ENCODE measurements around the gene AFM. TPM values are rescaled to one million over a fixed set of nuclear protein-coding genes. Genes with fewer than 3 reads are reported as not detected.

Gene AFM
- total and polyA plus RNA-seq, 2 of the 8 experiments (the other 6 are each of a cell fraction or from before 2014, with no cell fraction given): not detected

DNA sequence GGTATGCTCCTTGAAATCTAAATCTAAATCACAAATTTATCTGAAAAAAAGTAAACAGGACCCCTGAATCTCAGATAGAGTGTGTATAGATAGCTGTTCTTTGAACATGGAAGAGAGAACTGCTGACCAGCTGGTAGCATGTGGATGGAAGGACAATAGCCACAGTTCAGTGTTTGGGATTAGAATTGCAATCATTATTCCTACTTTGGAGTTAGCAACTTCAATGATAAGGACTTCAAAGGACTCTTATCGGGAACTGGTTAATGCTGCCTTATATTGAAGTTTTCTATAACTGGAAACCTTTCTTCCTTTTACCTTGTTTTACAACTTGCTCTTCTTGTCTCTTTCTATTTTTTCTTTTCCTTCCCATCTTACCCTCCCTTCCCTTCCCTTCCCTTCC, 5.0 kb downstream of the AFM start (continued):
- TF ChIP-seq, protein P1, sequence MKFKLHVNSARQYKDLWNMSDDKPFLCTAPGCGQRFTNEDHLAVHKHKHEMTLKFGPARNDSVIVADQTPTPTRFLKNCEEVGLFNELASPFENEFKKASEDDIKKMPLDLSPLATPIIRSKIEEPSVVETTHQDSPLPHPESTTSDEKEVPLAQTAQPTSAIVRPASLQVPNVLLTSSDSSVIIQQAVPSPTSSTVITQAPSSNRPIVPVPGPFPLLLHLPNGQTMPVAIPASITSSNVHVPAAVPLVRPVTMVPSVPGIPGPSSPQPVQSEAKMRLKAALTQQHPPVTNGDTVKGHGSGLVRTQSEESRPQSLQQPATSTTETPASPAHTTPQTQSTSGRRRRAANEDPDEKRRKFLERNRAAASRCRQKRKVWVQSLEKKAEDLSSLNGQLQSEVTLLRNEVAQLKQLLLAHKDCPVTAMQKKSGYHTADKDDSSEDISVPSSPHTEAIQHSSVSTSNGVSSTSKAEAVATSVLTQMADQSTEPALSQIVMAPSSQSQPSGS (IDR thresholded peaks at IDR 0.05; ENCODE audit: low read length): no peak
- TF ChIP-seq HDAC6 (IDR thresholded peaks at IDR 0.05; ENCODE audit: low read depth, low read length): no peak
